LNCaP clone FGC (cell line): ENCODE data around the gene MAPK4.

Experiments
- DNase-seq: peaks from one replicate; pipeline ENCODE4 v3.0.0-alpha.2; 2011; ENCODE audit warnings: low read depth
- H3K4me3 ChIP-seq: 2 replicates; pipeline ENCODE4 v1.5.1; 2011; ENCODE audit warnings: mild to moderate bottlenecking, low read depth, low read length, control low read depth
- CTCF ChIP-seq: IDR thresholded peaks from 2 replicates; pipeline ENCODE4 v1.5.1; 2012; ENCODE audit warnings: mild to moderate bottlenecking; ENCODE audit not compliant: control insufficient read depth, insufficient read depth; ENCODE audit errors: extremely low read depth

The MAPK4 gene

GRCh38 chr18:50679056-50679455 is 119.2 kb downstream of the MAPK4 start:
- no peak for DNase-seq
- TF ChIP-seq CTCF = no peak
- H3K4me3 ChIP-seq = no peak overlapping the region

DNA sequence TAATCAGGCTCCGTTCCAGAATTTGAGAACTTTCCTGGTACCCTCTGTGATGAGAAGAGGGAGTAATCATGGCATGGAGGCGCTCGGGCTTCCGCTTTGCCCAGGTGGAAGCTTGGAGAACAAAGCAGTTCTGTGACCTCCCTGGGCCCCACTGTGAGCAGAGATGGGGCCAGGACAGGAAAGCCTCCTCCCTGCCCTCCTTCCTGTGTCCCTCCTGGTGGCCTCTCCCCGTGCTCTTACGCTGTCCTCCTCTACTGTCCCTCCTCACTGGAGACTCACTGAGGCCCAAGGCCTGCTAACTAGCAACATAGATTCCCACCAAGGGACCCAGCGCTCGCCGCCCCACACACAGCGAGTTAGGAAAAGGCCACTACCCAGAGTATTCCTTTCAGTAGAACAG is 119.8 kb downstream of the MAPK4 start:
- no peak for TF ChIP-seq CTCF
- no peak overlapping the region for H3K4me3 ChIP-seq
- DNase-seq = no peak

GRCh38 chr18:50680966-50681365 is 121.1 kb downstream of the MAPK4 start:
- no peak for TF ChIP-seq CTCF
- no peak for DNase-seq
- H3K4me3 ChIP-seq = no peak overlapping the region

- no peak for DNase-seq
- no peak overlapping the region for H3K4me3 ChIP-seq
- no peak for TF ChIP-seq CTCF
Measured at GRCh38 chr18:50682852-50683251, 123.0 kb downstream of the MAPK4 start.

DNA sequence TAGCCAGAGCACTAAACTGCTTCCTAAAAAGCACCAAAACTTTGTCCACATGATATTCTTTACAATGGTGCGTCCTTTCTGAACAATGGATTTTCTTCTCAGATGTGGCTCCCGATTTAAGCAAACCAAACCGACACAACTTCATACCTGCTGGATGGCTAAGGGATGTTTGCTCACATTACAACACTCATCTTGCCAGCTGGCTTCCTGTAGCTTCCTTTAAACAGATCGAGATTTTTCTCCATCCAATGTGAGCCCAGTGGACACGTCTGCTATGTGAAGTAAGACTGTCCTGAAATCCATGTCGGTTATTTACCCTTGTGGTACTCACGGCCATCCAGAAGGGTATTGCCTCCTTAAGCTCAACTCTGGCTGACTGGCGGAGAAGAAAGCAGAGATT is 126.5 kb downstream of the MAPK4 start:
- H3K4me3 ChIP-seq = no peak overlapping the region
- DNase-seq = peak; percentile 49
- TF ChIP-seq CTCF = no peak

DNA sequence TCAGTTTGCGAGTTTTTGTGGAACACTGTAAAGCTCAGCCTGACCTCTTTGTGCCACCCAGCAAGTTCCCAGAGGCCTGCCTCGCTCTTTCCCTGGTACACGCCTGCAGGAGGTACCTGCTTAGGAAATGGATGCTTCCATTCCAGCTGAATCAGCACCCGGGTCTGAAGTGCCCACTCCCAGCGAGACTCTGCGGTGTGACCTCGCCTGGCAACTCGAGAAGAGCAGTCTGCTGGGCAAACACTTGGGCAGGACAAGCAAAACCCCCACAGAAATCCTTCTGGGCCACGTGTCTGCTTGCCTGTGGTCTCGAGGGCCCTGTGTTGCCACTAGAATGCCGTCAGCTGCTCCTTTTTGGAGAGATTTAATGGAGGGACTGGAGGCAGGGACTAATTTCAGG is 127.6 kb downstream of the MAPK4 start:
- TF ChIP-seq CTCF = no peak
- no peak overlapping the region for H3K4me3 ChIP-seq
- DNase-seq = no peak

DNA sequence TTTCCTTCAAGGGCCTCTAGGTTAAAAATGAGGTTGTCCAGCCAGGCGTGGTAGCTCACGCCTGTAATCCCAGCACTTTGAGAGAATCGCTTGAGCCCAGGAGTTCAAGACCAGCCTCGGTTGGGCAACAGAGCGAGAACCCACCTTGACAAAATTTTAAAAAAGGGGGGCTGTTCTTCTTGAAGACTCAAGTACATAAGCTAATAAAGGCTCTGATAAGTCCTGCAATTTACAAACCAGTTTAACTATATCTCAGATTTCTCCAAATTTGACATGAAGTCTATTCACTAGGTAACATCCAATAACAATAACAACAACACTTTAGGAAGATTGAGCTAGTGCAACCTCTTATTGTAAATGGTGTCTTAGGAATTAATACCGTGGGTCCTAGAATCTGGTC is 129.7 kb downstream of the MAPK4 start:
- no peak for DNase-seq
- no peak overlapping the region for H3K4me3 ChIP-seq
- no peak for TF ChIP-seq CTCF
